Body of pancreas (tissue), 4 donors: ENCODE data around the gene P3H2. TPM values are rescaled to one million over a fixed set of nuclear protein-coding genes. Genes with fewer than 3 reads are reported as not detected.

Experiments used
- ATAC-seq: fragments of 150-250 bp; one replicate; pipeline ENCODE4 v1.9.1; 2016
- DNase-seq, 4 donors: peaks; one replicate each; pipeline ENCODE4 v3.0.0-alpha.2; 2019
- H3K27ac ChIP-seq, 4 donors: fragments of 200-600 bp; sonication (generic); 1 replicate in 3 of 4; 2 replicates in 1 of 4; pipeline versions ENCODE4 v1.5.1 to v1.6.1; 2016 to 2019; ENCODE audit warnings: mild to moderate bottlenecking in 1 of 4, mixed read lengths in 1 of 4, moderate library complexity in 1 of 4
- H3K27me3 ChIP-seq, 2 donors: fragments of 200-600 bp; sonication (generic); one replicate each; pipeline ENCODE4 v1.6.0; 2016; ENCODE audit warnings: mild to moderate bottlenecking in 1 of 2
- H3K36me3 ChIP-seq, 2 donors: fragments of 200-600 bp; sonication (generic); replicated peaks in 1 of 2; 2 replicates each; pipeline ENCODE4 v1.5.1; 2016; ENCODE audit warnings: low read depth in 2 of 2; ENCODE audit not compliant: insufficient read depth in 1 of 2
- H3K4me1 ChIP-seq: fragments of 200-600 bp; sonication (generic); one replicate; pipeline ENCODE4 v1.6.0; 2016
- H3K4me3 ChIP-seq, 2 donors: fragments of 200-600 bp; sonication (generic); 1 replicate in 1 of 2; 2 replicates in 1 of 2; pipeline ENCODE4 v1.5.1; 2016 to 2019
- H3K9me3 ChIP-seq, 3 donors: fragments of 200-600 bp; sonication (generic); 1 replicate in 2 of 3; 2 replicates in 1 of 3; pipeline ENCODE4 v1.5.1; 2016
- CTCF ChIP-seq, 7 experiments: fragments of 450-650 bp in 4 of 7; fragments of 200-600 bp in 3 of 7; sonication (generic) in 3 of 7; IDR thresholded peaks; one replicate each; pipeline ENCODE4 v1.5.1; 2016 to 2019; ENCODE audit warnings: antibody characterized with exemption in 7 of 7
- POLR2A ChIP-seq, 3 donors: fragments of 450-650 bp; IDR thresholded peaks; one replicate each; pipeline ENCODE4 v1.6.1; 2016; ENCODE audit warnings: antibody characterized with exemption in 3 of 3, mild to moderate bottlenecking in 2 of 3
- WGBS, 2 donors: methylation state at CpG; one replicate each; pipeline ENCODE4 v1.1.5; 2017; 5-methylcytosine and 5-hydroxymethylcytosine counted together
- intact Hi-C: fragments of 100-400 bp; cut with DNase I; formaldehyde crosslinking; loops from one replicate; pipeline ENCODE4 v1.15.1; 2023
- total RNA-seq, 2 donors: library from RNA; depleted of rRNA; stranded (reverse); fragments of >200 nt; gene quantifications; one replicate each; pipeline ENCODE4 v1.1.0, GENCODE V29; 2016

The P3H2 gene
- total RNA-seq, 2 donors from 2014 or later = 3.0 to 35.5 TPM

DNA sequence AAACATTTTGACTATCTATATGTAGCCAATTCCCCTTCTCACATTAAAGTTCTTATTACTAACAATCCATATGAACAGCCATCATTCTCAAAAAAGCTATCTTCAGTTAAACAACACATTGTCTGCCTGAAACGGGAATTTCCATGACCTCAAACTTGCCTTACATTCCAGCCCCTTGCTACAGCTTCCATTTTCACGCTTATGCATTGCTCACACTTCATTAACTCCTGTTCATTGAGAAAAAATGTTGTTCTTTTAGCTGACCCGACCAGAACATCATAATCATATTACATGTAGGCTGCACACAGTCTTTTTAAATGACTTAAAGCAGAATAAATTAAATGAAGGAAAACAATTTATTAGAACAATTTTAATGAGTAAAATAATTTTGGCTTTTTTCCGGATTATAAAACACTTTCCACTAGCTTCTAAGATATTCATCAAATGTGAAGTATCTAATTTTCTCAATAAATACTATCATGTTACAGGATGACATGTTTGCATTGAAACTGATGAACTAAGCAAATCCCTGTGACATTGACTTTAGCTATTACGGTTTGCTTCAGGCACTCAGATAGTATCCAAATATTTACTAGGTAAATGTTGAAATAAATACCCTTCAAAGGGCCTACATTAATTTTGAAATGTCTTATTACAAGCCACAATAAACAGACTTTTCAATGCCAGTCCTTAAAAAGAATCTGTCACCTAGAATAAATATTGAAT, 49.9 kb downstream of the P3H2 start:
- WGBS, 2 donors = 55 to 57% methylated on average over 5 of the region's 5 CpGs
- H3K4me3 ChIP-seq = no peak overlapping the region
- TF ChIP-seq CTCF (IDR thresholded peaks at IDR 0.05) = no peak
- TF ChIP-seq POLR2A (IDR thresholded peaks at IDR 0.05) = no peak
- H3K27ac ChIP-seq = no peak overlapping the region
- no peaks in the 10 kb centered on the region for H3K27me3 ChIP-seq
- H3K36me3 ChIP-seq = no peaks in the 10 kb centered on the region
- H3K4me1 ChIP-seq = no peaks in the 10 kb centered on the region
- DNase-seq (no peak), ATAC-seq (no peak)
- no peaks in the 10 kb centered on the region for H3K9me3 ChIP-seq
- intact Hi-C loops = no loop called here

DNA sequence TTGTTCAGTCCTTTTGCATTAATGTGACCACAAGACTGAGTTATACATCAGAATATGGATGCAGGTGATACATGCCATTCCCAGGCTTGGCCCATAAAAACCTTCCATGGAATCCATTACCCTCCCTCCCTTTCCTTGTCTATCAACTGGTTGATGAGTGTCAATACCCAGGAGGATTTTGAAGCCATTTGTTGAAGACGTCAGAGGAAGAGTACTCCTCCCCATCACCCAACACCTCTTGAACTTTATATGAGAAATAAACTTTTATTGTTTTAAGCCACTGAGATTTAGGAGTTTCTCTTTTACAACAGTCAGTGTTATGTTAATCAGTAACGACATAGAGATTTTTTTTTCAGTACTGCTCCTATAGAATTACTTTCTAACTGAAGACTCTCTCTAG, 55.5 kb downstream of the P3H2 start:
- Histone ChIP-seq H3K27ac (no peak overlapping the region), H3K4me3 (no peak overlapping the region), H3K9me3 (no peaks in the 10 kb centered on the region), H3K27me3 (no peaks in the 10 kb centered on the region), H3K4me1 (no peaks in the 10 kb centered on the region), H3K36me3 (no peaks in the 10 kb centered on the region)
- no peak for DNase-seq
- intact Hi-C loops = no loop called here
- ATAC-seq = no peak
- WGBS, 2 donors = 56 to 75% methylated on average over 2 of the region's 2 CpGs
- TF ChIP-seq CTCF (IDR thresholded peaks at IDR 0.05) (no peak), POLR2A (IDR thresholded peaks at IDR 0.05) (no peak)

- Histone ChIP-seq H3K9me3 (no peaks in the 10 kb centered on the region), H3K4me1 (no peaks in the 10 kb centered on the region), H3K27me3 (no peaks in the 10 kb centered on the region), H3K27ac (no peak overlapping the region), H3K36me3 (no peaks in the 10 kb centered on the region), H3K4me3 (no peak overlapping the region)
- ATAC-seq (no peak), DNase-seq (no peak)
- intact Hi-C loops = no loop called here
- TF ChIP-seq CTCF (IDR thresholded peaks at IDR 0.05) (no peak), POLR2A (IDR thresholded peaks at IDR 0.05) (no peak)
- WGBS, 2 donors = 67 to 93% methylated on average over 2 of the region's 2 CpGs
These were observed 56.0 kb downstream of the P3H2 start for GRCh38 chr3:190064659-190065058.

DNA sequence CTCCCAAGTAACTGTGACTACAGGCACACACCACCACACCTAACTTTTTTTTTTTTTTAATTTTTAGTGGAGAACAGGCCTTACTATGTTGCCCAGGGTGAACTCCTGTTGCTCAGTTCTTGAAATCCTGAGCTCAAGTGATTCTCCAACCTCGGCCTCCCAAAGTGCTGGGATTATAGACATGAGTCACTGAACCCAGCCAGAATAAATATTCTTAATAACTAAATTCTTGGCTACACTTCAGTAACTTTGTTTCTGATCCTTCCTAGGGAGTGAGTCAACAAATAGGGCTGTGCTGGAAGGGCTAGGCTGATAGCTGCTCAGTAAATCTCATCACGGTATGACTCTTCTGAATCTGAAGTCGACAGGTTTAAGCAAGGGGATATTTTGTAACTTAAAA, 56.6 kb downstream of the P3H2 start:
- no peaks in the 10 kb centered on the region for H3K9me3 ChIP-seq
- H3K4me3 ChIP-seq = no peak overlapping the region
- H3K4me1 ChIP-seq = no peaks in the 10 kb centered on the region
- no peaks in the 10 kb centered on the region for H3K27me3 ChIP-seq
- H3K27ac ChIP-seq = no peak overlapping the region
- DNase-seq = no peak
- no peaks in the 10 kb centered on the region for H3K36me3 ChIP-seq
- intact Hi-C loops = no loop called here
- TF ChIP-seq CTCF (IDR thresholded peaks at IDR 0.05) (no peak), POLR2A (IDR thresholded peaks at IDR 0.05) (no peak)
- WGBS, 2 donors = 65 to 67% methylated on average over 3 of the region's 3 CpGs
- ATAC-seq = no peak

- Histone ChIP-seq H3K27me3 (no peaks in the 10 kb centered on the region), H3K36me3 (no peaks in the 10 kb centered on the region), H3K4me3 (no peak overlapping the region), H3K27ac (no peak overlapping the region), H3K4me1 (no peaks in the 10 kb centered on the region), H3K9me3 (no peaks in the 10 kb centered on the region)
- WGBS, 2 donors = 55 to 69% methylated on average over 3 of the region's 3 CpGs
- intact Hi-C loops = no loop called here
- DNase-seq (no peak), ATAC-seq (no peak)
- TF ChIP-seq CTCF (IDR thresholded peaks at IDR 0.05) (no peak), POLR2A (IDR thresholded peaks at IDR 0.05) (no peak)
These were observed 57.2 kb downstream of the P3H2 start for GRCh38 chr3:190063490-190063889.
